ENCODE data around the gene CCBE1.

CCBE1 gene

DNA sequence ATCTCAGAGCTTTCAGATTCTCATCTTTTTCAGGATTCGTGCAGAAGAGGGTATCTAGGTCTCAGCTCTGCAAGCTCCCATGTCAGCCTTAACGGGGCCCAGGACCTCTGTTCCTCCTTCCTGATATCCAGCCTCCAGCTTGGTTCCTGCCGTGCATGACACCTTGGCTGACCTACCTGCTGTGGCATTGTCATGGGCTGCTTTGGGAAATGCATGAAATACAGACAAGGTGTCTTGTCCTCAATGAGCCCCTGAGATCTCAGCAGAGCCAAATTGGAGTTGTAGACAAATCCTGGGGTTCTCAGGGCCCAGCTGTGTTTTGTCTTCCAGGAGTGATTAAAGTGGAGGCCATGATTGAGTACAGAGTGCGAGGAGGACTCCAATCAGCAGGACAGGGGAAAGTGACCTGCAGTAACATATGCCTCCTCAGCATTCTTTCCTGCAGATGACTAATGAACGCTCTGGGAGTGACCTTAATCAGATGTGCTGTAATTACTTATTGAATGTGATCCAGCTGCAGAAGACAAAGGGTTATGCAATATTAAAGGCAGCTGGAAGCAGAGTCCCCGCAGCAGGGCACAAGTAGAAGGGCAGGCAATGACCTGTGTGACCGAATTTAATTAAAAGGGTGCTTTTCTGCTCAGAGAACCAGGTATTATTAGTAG, 141.1 kb downstream of the CCBE1 start:
- TF ChIP-seq SUZ12 (IDR thresholded peaks at IDR 0.05) (no peak), TARDBP (IDR thresholded peaks at IDR 0.05) (no peak), CTBP1 (IDR thresholded peaks at IDR 0.05; ENCODE audit: borderline replicate concordance) (no peak), FOXM1 (IDR thresholded peaks at IDR 0.05; ENCODE audit: borderline replicate concordance) (no peak), ELF4 (IDR thresholded peaks at IDR 0.05) (no peak), NFRKB (IDR thresholded peaks at IDR 0.05) (no peak), FOXK2 (IDR thresholded peaks at IDR 0.05) (no peak), BHLHE40 (IDR thresholded peaks at IDR 0.05; ENCODE audit: borderline replicate concordance) (no peak), L3MBTL2 (conservative IDR thresholded peaks at IDR 0.05) (no peak), HDGF (IDR thresholded peaks at IDR 0.05; ENCODE audit: borderline replicate concordance) (no peak), FOXA1 (IDR thresholded peaks at IDR 0.05) (no peak), ZNF384 (IDR thresholded peaks at IDR 0.05) (no peak), LEF1 (IDR thresholded peaks at IDR 0.05; ENCODE audit: borderline replicate concordance) (no peak), ARNT (IDR thresholded peaks at IDR 0.05) (no peak)
- TF ChIP-seq, protein P1, sequence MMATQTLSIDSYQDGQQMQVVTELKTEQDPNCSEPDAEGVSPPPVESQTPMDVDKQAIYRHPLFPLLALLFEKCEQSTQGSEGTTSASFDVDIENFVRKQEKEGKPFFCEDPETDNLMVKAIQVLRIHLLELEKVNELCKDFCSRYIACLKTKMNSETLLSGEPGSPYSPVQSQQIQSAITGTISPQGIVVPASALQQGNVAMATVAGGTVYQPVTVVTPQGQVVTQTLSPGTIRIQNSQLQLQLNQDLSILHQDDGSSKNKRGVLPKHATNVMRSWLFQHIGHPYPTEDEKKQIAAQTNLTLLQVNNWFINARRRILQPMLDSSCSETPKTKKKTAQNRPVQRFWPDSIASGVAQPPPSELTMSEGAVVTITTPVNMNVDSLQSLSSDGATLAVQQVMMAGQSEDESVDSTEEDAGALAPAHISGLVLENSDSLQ (IDR thresholded peaks at IDR 0.05): no peak
- no peak for DNase-seq (ENCODE audit: extremely low spot score)
- ChIA-PET CTCF (no interaction called here), POLR2A (no interaction called here)

DNA sequence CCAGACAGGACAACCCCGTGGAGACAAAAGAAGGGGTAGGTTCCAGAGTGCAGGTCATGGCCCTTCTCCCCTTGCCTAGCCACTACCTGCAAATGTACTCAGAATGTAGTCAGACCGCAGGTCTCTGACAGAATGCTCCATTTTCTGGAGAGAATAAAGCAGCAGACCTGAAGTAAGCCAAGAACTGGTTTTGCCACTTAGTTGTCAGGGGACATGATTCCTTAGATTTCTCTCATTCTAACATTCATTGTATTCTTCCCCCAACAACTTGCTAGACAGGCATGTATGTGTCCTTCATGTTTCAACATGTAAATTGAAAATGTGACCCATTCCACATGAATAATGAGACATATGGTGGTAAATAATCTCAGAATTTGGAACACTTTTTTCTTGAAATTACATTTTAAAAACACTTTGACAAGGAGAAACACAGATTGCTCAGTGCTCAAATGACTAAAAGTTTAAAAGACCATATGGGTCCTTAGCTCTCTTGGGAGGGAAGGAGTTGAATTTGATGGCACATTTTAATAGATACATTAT, 142.4 kb downstream of the CCBE1 start:
- TF ChIP-seq NFRKB (IDR thresholded peaks at IDR 0.05): no peak
- TF ChIP-seq LEF1 (IDR thresholded peaks at IDR 0.05; ENCODE audit: borderline replicate concordance): no peak
- TF ChIP-seq ZNF384 (IDR thresholded peaks at IDR 0.05): no peak
- TF ChIP-seq BHLHE40 (IDR thresholded peaks at IDR 0.05; ENCODE audit: borderline replicate concordance): no peak
- TF ChIP-seq ARNT (IDR thresholded peaks at IDR 0.05): no peak
- TF ChIP-seq L3MBTL2 (conservative IDR thresholded peaks at IDR 0.05): no peak
- no peak for TF ChIP-seq ELF4 (IDR thresholded peaks at IDR 0.05)
- no peak for TF ChIP-seq SUZ12 (IDR thresholded peaks at IDR 0.05)
- TF ChIP-seq CTBP1 (IDR thresholded peaks at IDR 0.05; ENCODE audit: borderline replicate concordance): no peak
- DNase-seq (ENCODE audit: extremely low spot score): no peak
- ChIA-PET POLR2A (no interaction called here), CTCF (no interaction called here)

DNA sequence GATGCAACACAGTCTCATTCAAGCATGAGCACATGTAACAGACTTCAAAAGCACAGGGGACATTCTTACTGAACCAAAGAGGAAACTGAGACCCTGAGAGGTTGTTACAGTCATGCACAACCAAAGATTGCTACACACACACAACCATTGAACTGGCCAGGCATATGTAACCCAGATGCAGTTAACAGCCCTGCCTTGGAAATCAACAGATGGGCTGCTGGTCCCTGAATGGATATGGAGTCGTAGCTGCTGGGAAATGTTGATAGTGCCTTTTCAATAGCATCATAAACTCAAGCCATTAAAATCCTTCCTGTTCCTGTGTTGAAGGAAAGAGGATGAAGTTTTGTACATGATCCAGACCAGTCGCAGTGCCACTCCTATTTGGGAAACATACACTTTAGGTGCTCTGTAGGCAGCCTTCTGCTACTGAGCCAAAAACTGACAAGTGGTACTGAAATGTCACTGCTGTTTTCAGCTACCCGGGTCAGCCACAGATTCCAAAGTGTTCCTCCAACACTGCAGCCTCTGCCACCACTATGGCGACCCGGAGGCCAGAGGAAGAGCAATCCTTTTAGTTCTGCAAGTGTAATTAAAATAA, 143.9 kb downstream of the CCBE1 start:
- TF ChIP-seq TARDBP (IDR thresholded peaks at IDR 0.05) (no peak), CTBP1 (IDR thresholded peaks at IDR 0.05; ENCODE audit: borderline replicate concordance) (no peak), FOXM1 (IDR thresholded peaks at IDR 0.05; ENCODE audit: borderline replicate concordance) (no peak), FOXA1 (IDR thresholded peaks at IDR 0.05) (no peak), FOXK2 (IDR thresholded peaks at IDR 0.05) (no peak), BHLHE40 (IDR thresholded peaks at IDR 0.05; ENCODE audit: borderline replicate concordance) (no peak), SUZ12 (IDR thresholded peaks at IDR 0.05) (no peak), ELF4 (IDR thresholded peaks at IDR 0.05) (no peak), ZNF384 (IDR thresholded peaks at IDR 0.05) (no peak), NFRKB (IDR thresholded peaks at IDR 0.05) (no peak), LEF1 (IDR thresholded peaks at IDR 0.05; ENCODE audit: borderline replicate concordance) (no peak)
- TF ChIP-seq, protein P1 (IDR thresholded peaks at IDR 0.05): no peak
- ChIA-PET POLR2A (no interaction called here), CTCF (no interaction called here)
- no peak for DNase-seq (ENCODE audit: extremely low spot score)

DNA sequence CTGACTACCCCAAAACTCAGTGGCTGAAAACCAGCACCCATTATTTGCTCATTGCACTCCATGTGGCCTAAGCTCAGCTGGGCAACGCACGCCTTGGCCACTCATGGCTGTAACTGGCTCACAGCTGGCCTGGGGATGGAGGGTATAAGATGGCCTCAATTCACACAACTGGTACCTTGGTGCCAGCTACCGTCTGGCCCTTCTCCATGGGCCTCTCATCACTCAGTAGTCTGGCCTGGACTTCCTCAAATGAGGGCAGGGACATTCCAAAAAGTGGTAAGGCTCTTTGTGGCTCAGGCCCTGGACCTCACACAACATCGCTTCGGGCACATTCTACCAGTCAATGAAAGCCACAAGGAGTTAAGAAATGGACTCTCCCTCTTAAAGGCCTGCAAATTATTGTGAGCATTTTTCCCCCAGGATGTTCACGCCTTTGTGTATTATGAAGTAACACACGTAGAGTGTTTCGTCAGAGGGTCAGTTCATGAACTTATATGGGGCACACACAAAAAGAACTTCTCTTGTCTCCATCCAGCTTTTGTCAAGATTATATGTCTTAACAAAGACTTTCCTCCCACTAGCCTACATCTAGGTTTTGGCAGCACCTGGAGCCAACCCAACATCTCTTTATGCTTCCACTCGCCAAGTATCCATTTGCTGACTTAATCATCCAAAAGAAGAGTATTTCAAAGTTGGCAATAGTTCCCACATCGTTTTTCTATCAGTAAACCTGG, 145.2 kb downstream of the CCBE1 start:
- TF ChIP-seq FOXA1 (IDR thresholded peaks at IDR 0.05) (no peak), NFRKB (IDR thresholded peaks at IDR 0.05) (no peak), FOXK2 (IDR thresholded peaks at IDR 0.05) (no peak), BHLHE40 (IDR thresholded peaks at IDR 0.05; ENCODE audit: borderline replicate concordance) (no peak), L3MBTL2 (conservative IDR thresholded peaks at IDR 0.05) (no peak), FOXM1 (IDR thresholded peaks at IDR 0.05; ENCODE audit: borderline replicate concordance) (no peak), LEF1 (IDR thresholded peaks at IDR 0.05; ENCODE audit: borderline replicate concordance) (no peak), SUZ12 (IDR thresholded peaks at IDR 0.05) (no peak), HDGF (IDR thresholded peaks at IDR 0.05; ENCODE audit: borderline replicate concordance) (no peak), ZNF384 (IDR thresholded peaks at IDR 0.05) (no peak), ARNT (IDR thresholded peaks at IDR 0.05) (no peak), ELF4 (IDR thresholded peaks at IDR 0.05) (no peak), SP1 (IDR thresholded peaks at IDR 0.05) (no peak)
- TF ChIP-seq, protein P1 (IDR thresholded peaks at IDR 0.05): no peak
- ChIA-PET POLR2A (no interaction called here), CTCF (no interaction called here)
- no peak for DNase-seq (ENCODE audit: extremely low spot score)

DNA sequence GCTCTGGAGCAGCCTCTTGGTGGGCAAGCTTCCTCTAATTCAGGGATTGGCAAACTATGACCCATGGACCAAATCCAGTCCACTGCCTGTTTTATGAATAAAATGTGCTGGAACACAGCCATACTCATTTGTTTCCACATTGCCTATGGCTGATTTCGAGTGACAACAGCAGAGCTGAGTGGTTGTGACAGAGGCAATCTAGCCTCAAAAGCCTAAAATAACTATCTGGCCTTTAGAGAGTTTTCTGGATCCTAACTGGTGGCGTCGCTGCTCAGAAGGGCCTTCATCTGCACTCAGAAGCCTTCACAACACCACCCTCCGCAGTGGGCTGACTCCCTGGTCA, 147.1 kb downstream of the CCBE1 start:
- no peak for DNase-seq (ENCODE audit: extremely low spot score)
- TF ChIP-seq HDGF (IDR thresholded peaks at IDR 0.05; ENCODE audit: borderline replicate concordance) (no peak), LEF1 (IDR thresholded peaks at IDR 0.05; ENCODE audit: borderline replicate concordance) (no peak)
- ChIA-PET POLR2A (no interaction called here), CTCF (no interaction called here)

Data from HEK293T (cell line).